ENCODE measurements around the gene PIK3C2G. TPM values are rescaled to one million over a fixed set of nuclear protein-coding genes. Genes with fewer than 3 reads are reported as not detected.

PIK3C2G gene
- polyA plus RNA-seq, 1 donor (not counting 4 experiments of a cell fraction or from before 2014, with no cell fraction given) = 3.7 TPM

DNA sequence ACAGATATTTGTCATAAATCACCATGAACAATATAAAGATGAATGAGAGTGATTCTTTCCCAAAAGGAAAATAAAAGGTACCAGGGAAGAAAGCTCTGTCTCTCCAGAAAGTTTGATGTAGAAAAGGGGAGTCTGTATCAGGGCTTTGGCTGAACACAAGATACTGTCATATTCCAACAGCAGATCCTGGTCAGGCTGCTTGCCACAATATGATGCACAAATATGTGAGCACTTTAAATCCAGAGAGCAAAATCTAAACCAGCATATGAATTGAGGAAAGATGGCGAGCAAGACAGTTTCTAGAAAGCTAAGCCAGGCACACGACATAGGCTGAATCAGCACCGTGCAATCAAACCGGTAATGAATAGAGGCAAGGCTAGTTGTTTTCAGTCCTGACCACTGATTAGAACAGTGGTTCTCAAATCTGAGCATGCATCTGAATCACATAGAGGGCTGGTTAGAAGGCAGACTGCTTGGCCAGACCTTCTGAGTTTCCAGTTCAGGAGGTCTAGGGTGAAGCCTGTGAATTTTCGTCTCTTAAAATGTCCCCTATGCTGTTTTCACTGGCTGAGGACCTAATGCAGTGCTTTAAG, 415.8 kb downstream of the PIK3C2G start:
- Histone ChIP-seq H3K4me2 (ENCODE audit: control insufficient read depth, extremely low read depth, insufficient read depth, low read depth, low read length) (no peak overlapping the region), H3K9me3 (ENCODE audit: control insufficient read depth, low read depth, low read length) (no peaks in the 10 kb centered on the region), H3K27ac (ENCODE audit: control insufficient read depth, insufficient read depth, low read length) (no peak overlapping the region), H3K4me3 (ENCODE audit: control insufficient read depth in 2 of 3, extremely low read depth in 1 of 3, insufficient read depth in 2 of 3, low read depth in 1 of 3, low read length in 3 of 3) (no peak overlapping the region), H3K36me3 (ENCODE audit: control insufficient read depth in 2 of 2, extremely low read depth in 1 of 2, insufficient read depth in 2 of 2, low read length in 2 of 2) (no peaks in the 10 kb centered on the region), H3K27me3 (ENCODE audit: control insufficient read depth, extremely low read depth, insufficient read depth, low read length) (no peaks in the 10 kb centered on the region), H3K4me1 (ENCODE audit: control insufficient read depth, extremely low read depth, insufficient read depth, low read length) (no peaks in the 10 kb centered on the region), H3K9me1 (ENCODE audit: control insufficient read depth, extremely low read depth, insufficient read depth, low read length) (no peaks in the 10 kb centered on the region), H3K79me2 (ENCODE audit: control insufficient read depth, insufficient read depth, low read length) (no peaks in the 10 kb centered on the region), H3K9ac (ENCODE audit: control insufficient read depth, extremely low read depth, insufficient read depth, low read length) (no peak overlapping the region), H2AFZ (ENCODE audit: control insufficient read depth, low read length) (no peak overlapping the region), H4K20me1 (ENCODE audit: control insufficient read depth, extremely low read depth, insufficient read depth, low read length) (no peaks in the 10 kb centered on the region)
- DNase-seq (ENCODE audit: low read depth, low spot score) (no peak), FAIRE-seq (peak; percentile 17)
- dilution Hi-C loops (cut with MboI; ENCODE audit: extremely low pct_ligation_motif_present, low sequenced_read_pairs) = no loop called here
- TF ChIP-seq EZH2 (IDR thresholded peaks at IDR 0.05; ENCODE audit: low read length) = no peak
- TF ChIP-seq, protein P1, sequence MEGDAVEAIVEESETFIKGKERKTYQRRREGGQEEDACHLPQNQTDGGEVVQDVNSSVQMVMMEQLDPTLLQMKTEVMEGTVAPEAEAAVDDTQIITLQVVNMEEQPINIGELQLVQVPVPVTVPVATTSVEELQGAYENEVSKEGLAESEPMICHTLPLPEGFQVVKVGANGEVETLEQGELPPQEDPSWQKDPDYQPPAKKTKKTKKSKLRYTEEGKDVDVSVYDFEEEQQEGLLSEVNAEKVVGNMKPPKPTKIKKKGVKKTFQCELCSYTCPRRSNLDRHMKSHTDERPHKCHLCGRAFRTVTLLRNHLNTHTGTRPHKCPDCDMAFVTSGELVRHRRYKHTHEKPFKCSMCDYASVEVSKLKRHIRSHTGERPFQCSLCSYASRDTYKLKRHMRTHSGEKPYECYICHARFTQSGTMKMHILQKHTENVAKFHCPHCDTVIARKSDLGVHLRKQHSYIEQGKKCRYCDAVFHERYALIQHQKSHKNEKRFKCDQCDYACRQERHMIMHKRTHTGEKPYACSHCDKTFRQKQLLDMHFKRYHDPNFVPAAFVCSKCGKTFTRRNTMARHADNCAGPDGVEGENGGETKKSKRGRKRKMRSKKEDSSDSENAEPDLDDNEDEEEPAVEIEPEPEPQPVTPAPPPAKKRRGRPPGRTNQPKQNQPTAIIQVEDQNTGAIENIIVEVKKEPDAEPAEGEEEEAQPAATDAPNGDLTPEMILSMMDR (optimal IDR thresholded peaks at IDR 0.05 in 1 of 3, IDR thresholded peaks at IDR 0.05 in 1 of 3, conservative IDR thresholded peaks at IDR 0.05 in 1 of 3; ENCODE audit: extremely low read depth in 1 of 3, insufficient read depth in 2 of 3, low read length in 3 of 3) = no peak

DNA sequence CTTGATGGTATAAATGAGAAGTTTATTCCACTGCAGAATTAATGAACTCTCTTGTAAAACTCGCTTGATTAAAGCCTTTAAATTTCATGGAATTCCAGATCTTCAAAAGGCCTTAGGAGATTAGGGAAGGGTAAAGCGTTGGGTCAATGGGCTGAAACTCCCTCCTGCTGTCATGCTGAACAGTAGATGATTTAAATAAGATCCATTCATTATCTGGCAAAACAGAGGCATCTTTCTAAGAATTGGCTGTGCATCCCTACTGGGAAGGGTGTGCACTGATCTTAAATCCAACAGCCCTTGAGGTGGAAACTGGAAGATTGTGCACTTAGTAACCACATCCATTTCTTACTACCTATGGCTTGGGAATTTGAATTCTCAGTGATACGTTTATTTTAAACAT, 420.5 kb downstream of the PIK3C2G start:
- Histone ChIP-seq H2AFZ (ENCODE audit: control insufficient read depth, low read length) (no peak overlapping the region), H3K27ac (ENCODE audit: control insufficient read depth, insufficient read depth, low read length) (no peak overlapping the region), H3K9me1 (ENCODE audit: control insufficient read depth, extremely low read depth, insufficient read depth, low read length) (no peaks in the 10 kb centered on the region), H3K4me3 (ENCODE audit: control insufficient read depth in 2 of 3, extremely low read depth in 1 of 3, insufficient read depth in 2 of 3, low read depth in 1 of 3, low read length in 3 of 3) (no peak overlapping the region), H3K4me1 (ENCODE audit: control insufficient read depth, extremely low read depth, insufficient read depth, low read length) (peaks cover 10% of the 10 kb centered on the region), H3K27me3 (ENCODE audit: control insufficient read depth, extremely low read depth, insufficient read depth, low read length) (no peaks in the 10 kb centered on the region), H3K36me3 (ENCODE audit: control insufficient read depth in 2 of 2, extremely low read depth in 1 of 2, insufficient read depth in 2 of 2, low read length in 2 of 2) (no peaks in the 10 kb centered on the region), H3K9me3 (ENCODE audit: control insufficient read depth, low read depth, low read length) (no peaks in the 10 kb centered on the region), H3K79me2 (ENCODE audit: control insufficient read depth, insufficient read depth, low read length) (no peaks in the 10 kb centered on the region), H3K4me2 (ENCODE audit: control insufficient read depth, extremely low read depth, insufficient read depth, low read depth, low read length) (no peak overlapping the region), H3K9ac (ENCODE audit: control insufficient read depth, extremely low read depth, insufficient read depth, low read length) (no peak overlapping the region), H4K20me1 (ENCODE audit: control insufficient read depth, extremely low read depth, insufficient read depth, low read length) (no peaks in the 10 kb centered on the region)
- dilution Hi-C loops (cut with MboI; ENCODE audit: extremely low pct_ligation_motif_present, low sequenced_read_pairs) = no loop called here
- FAIRE-seq (no peak), DNase-seq (ENCODE audit: low read depth, low spot score) (no peak)
- TF ChIP-seq, protein P1 (optimal IDR thresholded peaks at IDR 0.05 in 1 of 3, IDR thresholded peaks at IDR 0.05 in 1 of 3, conservative IDR thresholded peaks at IDR 0.05 in 1 of 3; ENCODE audit: extremely low read depth in 1 of 3, insufficient read depth in 2 of 3, low read length in 3 of 3) = no peak
- no peak for TF ChIP-seq EZH2 (IDR thresholded peaks at IDR 0.05; ENCODE audit: low read length)

All from keratinocyte (primary cell).